ENCODE data around the gene TNS1. TPM values are rescaled to one million over a fixed set of nuclear protein-coding genes. Genes with fewer than 3 reads are reported as not detected.

TNS1 gene
- total RNA-seq, 1 experiment from 2014 or later, result 6.2 TPM

GRCh38 chr2:217924346-217924901, 78.4 kb downstream of the TNS1 start (continued):
- TF ChIP-seq TCF7L2 (IDR thresholded peaks at IDR 0.05; ENCODE audit: borderline replicate concordance, extremely low read depth, insufficient read depth, insufficient read length) (no peak), SIN3A (IDR thresholded peaks at IDR 0.05; ENCODE audit: low read depth) (no peak), POLR2AphosphoS5 (IDR thresholded peaks at IDR 0.05; ENCODE audit: low read depth, low read length) (no peak), FOSL1 (IDR thresholded peaks at IDR 0.05; ENCODE audit: low read depth) (no peak), CEBPB (IDR thresholded peaks at IDR 0.05; ENCODE audit: low read depth) (no peak), SRF (IDR thresholded peaks at IDR 0.05; ENCODE audit: low read depth) (no peak), EGR1 (IDR thresholded peaks at IDR 0.05; ENCODE audit: low read depth) (no peak)

GRCh38 chr2:217923007-217923686, 79.6 kb downstream of the TNS1 start:
- no TSS peak for BruUV-seq (replicated peaks)
- intact Hi-C loops (cut with micrococcal nuclease), result no loop called here
- peaks cover 0 to 10% of the 10 kb centered on the region in 2 experiments; a peak in 1 of 4 replicates for H3K4me1 ChIP-seq (ENCODE audit: control insufficient read depth in 1 of 2, insufficient read depth in 2 of 2, low read length in 2 of 2)
- H3K27ac ChIP-seq (ENCODE audit: low read depth, low read length), result no peak overlapping the region
- no peaks in the 10 kb centered on the region for H3K36me3 ChIP-seq (ENCODE audit: control insufficient read depth in 1 of 2, insufficient read depth in 2 of 2, low read length in 2 of 2)
- H2AFZ ChIP-seq (ENCODE audit: low read depth, low read length, poor library complexity, severe bottlenecking), result no peak overlapping the region
- no peaks in the 10 kb centered on the region for H4K20me1 ChIP-seq (ENCODE audit: insufficient read depth)
- no peaks in the 10 kb centered on the region for H3K9me2 ChIP-seq (ENCODE audit: insufficient read depth)
- TF ChIP-seq SRF (IDR thresholded peaks at IDR 0.05; ENCODE audit: low read depth) (no peak), CEBPB (IDR thresholded peaks at IDR 0.05; ENCODE audit: low read depth) (no peak), REST (IDR thresholded peaks at IDR 0.05; ENCODE audit: low read depth) (no peak)
- ATAC-seq, result no peak
- no peaks in the 10 kb centered on the region for H3K79me2 ChIP-seq (ENCODE audit: insufficient read depth, low read length)
- DNase-seq (ENCODE audit: low read depth, low spot score), result no peak
- H3K9ac ChIP-seq (ENCODE audit: low read length), result no peak overlapping the region
- POLR2A ChIA-PET, result no interaction called here
- no peaks in the 10 kb centered on the region for H3K9me3 ChIP-seq (ENCODE audit: control insufficient read depth in 1 of 2, insufficient read depth in 1 of 2, low read depth in 1 of 2, low read length in 2 of 2)
- H3K27me3 ChIP-seq (ENCODE audit: insufficient read depth, low read length), result no peaks in the 10 kb centered on the region
- H3K4me3 ChIP-seq (replicated peaks in 1 of 2; ENCODE audit: low read depth in 1 of 2, low read length in 2 of 2), result no peak overlapping the region
- RAD21 ChIA-PET (ENCODE audit: low non-redundant PET in 1 of 2, low total read pairs in 2 of 2, uncharacterized antibody in 2 of 2, unreplicated experiment in 2 of 2), result no interaction called here
- CTCF ChIA-PET, result no interaction called here
- H3K4me2 ChIP-seq (ENCODE audit: low read length), result no peak overlapping the region

Data from HCT116 (cell line).